Motor neuron (in vitro differentiated cells): Measurements from ENCODE around the gene IL6. TPM values are rescaled to one million over a fixed set of nuclear protein-coding genes. Genes with fewer than 3 reads are reported as not detected.
"Not testable (repeated sequence)": the region's sequence is repeated elsewhere in the genome, so short reads cannot be mapped to it uniquely, and the experiment has no call there.

Source experiments
- ATAC-seq, 8 experiments: fragments of 200-7000 bp; cut with Tn5 transposase; replicated peaks in 6 of 8; 2 replicates each; pipeline ENCODE4 v1.8.0; 2021; ENCODE audit warnings: mild to moderate bottlenecking in 8 of 8, moderate library complexity in 8 of 8
- H3K27ac ChIP-seq, 2 donors: fragments of 250-450 bp; sonication (Bioruptor Pico); 2 replicates each; pipeline ENCODE4 v1.9.0; 2021; ENCODE audit warnings: antibody characterized with exemption in 2 of 2, mild to moderate bottlenecking in 2 of 2, moderate library complexity in 1 of 2
- H3K4me1 ChIP-seq, 2 donors: fragments of 250-450 bp; sonication (Bioruptor Pico); replicated peaks in 1 of 2; 2 replicates each; pipeline ENCODE4 v1.6.1; 2021; ENCODE audit warnings: antibody characterized with exemption in 2 of 2, mild to moderate bottlenecking in 2 of 2, moderate library complexity in 1 of 2
- H3K4me3 ChIP-seq, 5 donors: fragments of 250-450 bp; sonication (Bioruptor Pico); 2 replicates each; pipeline ENCODE4 v1.9.0; 2021; ENCODE audit warnings: antibody characterized with exemption in 5 of 5, mild to moderate bottlenecking in 5 of 5, moderate library complexity in 4 of 5
- WGBS, 10 experiments: fragments of 450-650 bp; shearing (Covaris generic); methylation state at CpG; one replicate each; pipeline ENCODE4 v1.0.0; 2022; 5-methylcytosine and 5-hydroxymethylcytosine counted together
- in situ Hi-C, 9 experiments: fragments of 400-800 bp; cut with MboI; loops; one replicate each; pipeline ENCODE4 v1.15.0; 2021; ENCODE audit warnings: low sequenced_read_pairs in 9 of 9, low pct_unique_long_range_greater_than_20kb in 2 of 9; ENCODE audit not compliant: unreplicated experiment in 9 of 9
- total RNA-seq, 8 experiments: library from RNA; unstranded; fragments of 300-600 nt; gene quantifications; 2 replicates each; pipeline versions ENCODE4 v1.2.3 to v1.2.4, GENCODE V29; 2022

The IL6 gene
- 1 to 10 TPM in 4 of 8 experiments, not detected in 4; 1.0 to 9.3 (median 3.5) TPM for total RNA-seq

- ATAC-seq, result peak; percentile 47 to 90 (median 69)
- no peak within 1 kb of the TSS for H3K27ac ChIP-seq
- in situ Hi-C loops, result loop anchor here in 2 of 9 experiments (10.0 to 25.0 kb wide), 3 partner anchors 162 to 335 kb away; no protein-coding TSS in a partner anchor
- 0 to 87% (median 73%) methylated on average over 2 to 9 of the region's 28 CpGs; no CpG with 5 or more reads in 2 of the 10 experiments for WGBS, 10 experiments
- no peak within 1 kb of the TSS for H3K4me3 ChIP-seq
- H3K4me1 ChIP-seq, result peaks cover 0 to 2% of the 10 kb centered on the region in 2 donors
These were observed at the start of gene IL6 for GRCh38 chr7:22726907-22727713. TSS of gene IL6 (plus strand) at chr7:22727200. CDS start at chr7:22727263, 63 bp downstream.

GRCh38 chr7:22677263-22677662 is 49.7 kb upstream of the IL6 start:
- in situ Hi-C loops, H3K27ac ChIP-seq, ATAC-seq, H3K4me1 ChIP-seq, H3K4me3 ChIP-seq: not testable (repeated sequence)
- WGBS, 10 experiments, result 85 to 100% (median 97%) methylated on average over 1 to 5 of the region's 5 CpGs; no CpG with 5 or more reads in 5 of the 10 experiments

GRCh38 chr7:22677680-22678079 is 49.3 kb upstream of the IL6 start:
- in situ Hi-C loops, result no loop called here
- ATAC-seq, result peak in 2 of 8 experiments; percentile 59 to 86
- WGBS, 10 experiments, result 48 to 87% (median 74%) methylated on average over 2 to 6 of the region's 6 CpGs
- no peak overlapping the region for H3K4me3 ChIP-seq
- H3K27ac ChIP-seq, result no peak overlapping the region
- H3K4me1 ChIP-seq, result no peaks in the 10 kb centered on the region

GRCh38 chr7:22680482-22680911 is 46.5 kb upstream of the IL6 start:
- no peaks in the 10 kb centered on the region for H3K4me1 ChIP-seq
- ATAC-seq, result no peak
- in situ Hi-C loops, result no loop called here
- no peak overlapping the region for H3K27ac ChIP-seq
- WGBS, 10 experiments, result 73 to 97% (median 76%) methylated on average over 2 to 5 of the region's 5 CpGs; no CpG with 5 or more reads in 5 of the 10 experiments
- no peak overlapping the region for H3K4me3 ChIP-seq

- ATAC-seq, result no peak
- in situ Hi-C loops, result no loop called here
- Histone ChIP-seq H3K4me3 (no peak overlapping the region), H3K27ac (no peak overlapping the region), H3K4me1 (no peaks in the 10 kb centered on the region)
- 56 to 100% (median 87%) methylated on average over 1 to 2 of the region's 2 CpGs; no CpG with 5 or more reads in 2 of the 10 experiments for WGBS, 10 experiments
These were observed 45.7 kb upstream of the IL6 start for GRCh38 chr7:22681312-22681711.

- Histone ChIP-seq H3K4me3 (no peak overlapping the region), H3K4me1 (no peaks in the 10 kb centered on the region), H3K27ac (no peak overlapping the region)
- in situ Hi-C loops, result no loop called here
- WGBS, 10 experiments, result 17 to 100% (median 72%) methylated on average over 1 to 4 of the region's 4 CpGs; no CpG with 5 or more reads in 1 of the 10 experiments
- peak in 2 of 8 experiments; percentile 35 to 64 for ATAC-seq
These were observed 44.9 kb upstream of the IL6 start for GRCh38 chr7:22681852-22682657.

- in situ Hi-C loops, result no loop called here
- WGBS, 10 experiments, result 80 to 100% (median 90%) methylated on average over 1 to 2 of the region's 2 CpGs; no CpG with 5 or more reads in 1 of the 10 experiments
- peak in 1 of 8 experiments; percentile 52 for ATAC-seq
- Histone ChIP-seq H3K4me1 (no peaks in the 10 kb centered on the region), H3K27ac (no peak overlapping the region), H3K4me3 (no peak overlapping the region)
These were observed 43.6 kb upstream of the IL6 start for GRCh38 chr7:22683379-22683778.

- no peak for ATAC-seq
- H3K4me3 ChIP-seq, result no peak overlapping the region
- H3K27ac ChIP-seq, result no peak overlapping the region
- in situ Hi-C loops, result no loop called here
- no peaks in the 10 kb centered on the region for H3K4me1 ChIP-seq
These were observed 40.4 kb upstream of the IL6 start for GRCh38 chr7:22686620-22687019.

- 0 to 83% (median 62%) methylated on average over 1 to 2 of the region's 2 CpGs for WGBS, 10 experiments
- Histone ChIP-seq H3K27ac (no peak overlapping the region), H3K4me3 (no peak overlapping the region), H3K4me1 (no peaks in the 10 kb centered on the region)
- in situ Hi-C loops, result no loop called here
- peak in 3 of 8 experiments; percentile 24 to 52 (median 24) for ATAC-seq
These were observed 38.9 kb upstream of the IL6 start for GRCh38 chr7:22688084-22688483.

GRCh38 chr7:22688934-22689333 is 38.1 kb upstream of the IL6 start:
- H3K4me3 ChIP-seq, ATAC-seq, in situ Hi-C loops, H3K4me1 ChIP-seq, H3K27ac ChIP-seq: not testable (repeated sequence)
- WGBS, 10 experiments, result 85 to 100% (median 92%) methylated on average over 2 to 8 of the region's 8 CpGs; no CpG with 5 or more reads in 5 of the 10 experiments

GRCh38 chr7:22694597-22695207 is 32.3 kb upstream of the IL6 start:
- in situ Hi-C loops, result no loop called here

GRCh38 chr7:22695476-22696132 is 31.4 kb upstream of the IL6 start:
- in situ Hi-C loops, result no loop called here
- H3K27ac ChIP-seq, result no peak overlapping the region
- no peak overlapping the region for H3K4me3 ChIP-seq
- 87 to 100% (median 94%) methylated on average over 2 to 5 of the region's 5 CpGs for WGBS, 10 experiments
- ATAC-seq, result no peak
- H3K4me1 ChIP-seq, result no peaks in the 10 kb centered on the region

More at GRCh38 chr7:22694597-22695207, 32.3 kb upstream of the IL6 start:
- no peaks in the 10 kb centered on the region for H3K4me1 ChIP-seq
- H3K4me3 ChIP-seq, result no peak overlapping the region
- H3K27ac ChIP-seq, result no peak overlapping the region
- ATAC-seq, result peak in 2 of 8 experiments; percentile 18 to 19
- WGBS, 10 experiments, result 74 to 100% (median 95%) methylated on average over 2 to 5 of the region's 5 CpGs
